Hepatocyte (in vitro differentiated cells): Measurements from ENCODE around the gene ENAH. TPM values are rescaled to one million over a fixed set of nuclear protein-coding genes. Genes with fewer than 3 reads are reported as not detected.

Source experiments
- DNase-seq: peaks from one replicate; pipeline ENCODE4 v3.0.0-alpha.2; 2016; ENCODE audit warnings: low spot score
- H2AFZ ChIP-seq: fragments of 200-600 bp; sonication (generic); 2 replicates; pipeline ENCODE4 v1.6.0; 2016; ENCODE audit warnings: antibody characterized with exemption, mild to moderate bottlenecking
- H3K27ac ChIP-seq: fragments of 200-600 bp; sonication (generic); 2 replicates; pipeline ENCODE4 v1.5.1; 2016; ENCODE audit warnings: mild to moderate bottlenecking
- H3K27me3 ChIP-seq: fragments of 200-600 bp; sonication (generic); 2 replicates; pipeline ENCODE4 v1.6.1; 2016
- H3K36me3 ChIP-seq: fragments of 200-600 bp; sonication (generic); replicated peaks from 2 replicates; pipeline ENCODE4 v1.5.1; 2016; ENCODE audit warnings: low read depth; ENCODE audit not compliant: insufficient read depth
- H3K4me1 ChIP-seq: fragments of 200-600 bp; sonication (generic); 2 replicates; pipeline ENCODE4 v1.5.1; 2016; ENCODE audit warnings: mild to moderate bottlenecking, moderate library complexity; ENCODE audit not compliant: insufficient read depth
- H3K4me2 ChIP-seq: fragments of 200-600 bp; sonication (generic); 2 replicates; pipeline ENCODE4 v1.6.0; 2016
- H3K4me3 ChIP-seq: fragments of 200-600 bp; sonication (generic); 2 replicates; pipeline ENCODE4 v1.5.1; 2016; ENCODE audit warnings: mild to moderate bottlenecking
- H3K79me2 ChIP-seq: fragments of 200-600 bp; sonication (generic); 2 replicates; pipeline ENCODE4 v1.6.0; 2017; ENCODE audit warnings: mild to moderate bottlenecking
- H3K9me2 ChIP-seq: fragments of 200-600 bp; sonication (generic); replicated peaks from 2 replicates; pipeline ENCODE4 v1.6.0; 2017; ENCODE audit warnings: mild to moderate bottlenecking; ENCODE audit not compliant: insufficient read depth
- H3K9me3 ChIP-seq: fragments of 200-600 bp; sonication (generic); 2 replicates; pipeline ENCODE4 v1.5.1; 2016; ENCODE audit warnings: low read depth, mild to moderate bottlenecking
- H4K20me1 ChIP-seq: fragments of 200-600 bp; sonication (generic); 2 replicates; pipeline ENCODE4 v1.6.0; 2016; ENCODE audit warnings: mild to moderate bottlenecking; ENCODE audit not compliant: insufficient read depth, poor library complexity, severe bottlenecking
- CTCF ChIP-seq: fragments of 200-600 bp; sonication (generic); IDR thresholded peaks from 2 replicates; pipeline ENCODE4 v1.5.1; 2016; ENCODE audit warnings: antibody characterized with exemption, mild to moderate bottlenecking; ENCODE audit not compliant: poor library complexity
- EZH2 ChIP-seq: fragments of 200-600 bp; sonication (generic); IDR thresholded peaks from 2 replicates; pipeline ENCODE4 v1.6.1; 2016; ENCODE audit warnings: antibody characterized with exemption, mild to moderate bottlenecking, borderline replicate concordance
- EZH2phosphoT487 ChIP-seq: fragments of 200-600 bp; sonication (generic); IDR thresholded peaks from one replicate; pipeline ENCODE4 v1.6.1; 2018; ENCODE audit warnings: antibody characterized with exemption, mild to moderate bottlenecking, low read depth, moderate library complexity; ENCODE audit not compliant: unreplicated experiment, severe bottlenecking
- WGBS: methylation state at CpG from one replicate; pipeline ENCODE4 v1.1.6; 2016; ENCODE audit warnings: low lambda C conversion rate; ENCODE audit errors: missing lambda C conversion rate; 5-methylcytosine and 5-hydroxymethylcytosine counted together
- polyA plus RNA-seq: library from polyadenylated mRNA; unstranded; fragments of >200 nt; fragmentation: Nextera tagmentation; extraction: Ambion mirVana; gene quantifications from 2 replicates; pipeline ENCODE4 v1.2.1, GENCODE V29; 2016
- total RNA-seq: library from RNA; depleted of rRNA; stranded (reverse); fragments of >200 nt; gene quantifications from 2 replicates; pipeline ENCODE4 v1.2.3, GENCODE V29; 2014

Gene ENAH
- total and polyA plus RNA-seq, 2 experiments from 2014 or later, result 51.3 to 115 TPM

GRCh38 chr1:225448146-225448805 is 204.6 kb downstream of the ENAH start:
- TF ChIP-seq EZH2phosphoT487 (no peak), CTCF (no peak), EZH2 (no peak)
- DNase-seq, result no peak
- Histone ChIP-seq H3K36me3 (no peaks in the 10 kb centered on the region), H3K27ac (peak overlapping the region; percentile 72), H3K9me2 (no peaks in the 10 kb centered on the region), H3K4me2 (peak overlapping the region; percentile 43), H4K20me1 (no peaks in the 10 kb centered on the region), H3K79me2 (no peaks in the 10 kb centered on the region), H3K4me1 (peaks cover 22% of the 10 kb centered on the region), H3K9me3 (no peaks in the 10 kb centered on the region), H3K27me3 (no peaks in the 10 kb centered on the region), H3K4me3 (no peak overlapping the region), H2AFZ (no peak overlapping the region)
- WGBS, result 82% methylated on average over 9 of the region's 9 CpGs

GRCh38 chr1:225447650-225448089 is 205.3 kb downstream of the ENAH start:
- peak overlapping the region; percentile 43 for H3K4me2 ChIP-seq
- H3K27ac ChIP-seq, result peak overlapping the region; percentile 72
- peaks cover 22% of the 10 kb centered on the region for H3K4me1 ChIP-seq
- no peaks in the 10 kb centered on the region for H3K27me3 ChIP-seq
- WGBS, result 53% methylated on average over 8 of the region's 8 CpGs
- H3K9me3 ChIP-seq, result no peaks in the 10 kb centered on the region
- H4K20me1 ChIP-seq, result no peaks in the 10 kb centered on the region
- no peaks in the 10 kb centered on the region for H3K9me2 ChIP-seq
- H3K4me3 ChIP-seq, result no peak overlapping the region
- H3K36me3 ChIP-seq, result no peaks in the 10 kb centered on the region
- no peak for DNase-seq
- no peaks in the 10 kb centered on the region for H3K79me2 ChIP-seq
- no peak for TF ChIP-seq EZH2
- no peak for TF ChIP-seq EZH2phosphoT487
- no peak for TF ChIP-seq CTCF
- no peak overlapping the region for H2AFZ ChIP-seq

GRCh38 chr1:225446981-225447615 is 205.8 kb downstream of the ENAH start:
- no peaks in the 10 kb centered on the region for H3K9me2 ChIP-seq
- no peaks in the 10 kb centered on the region for H3K9me3 ChIP-seq
- peak overlapping the region; percentile 72 for H3K27ac ChIP-seq
- no peak overlapping the region for H3K4me3 ChIP-seq
- H2AFZ ChIP-seq, result no peak overlapping the region
- H3K79me2 ChIP-seq, result no peaks in the 10 kb centered on the region
- DNase-seq, result no peak
- H3K36me3 ChIP-seq, result no peaks in the 10 kb centered on the region
- no peaks in the 10 kb centered on the region for H3K27me3 ChIP-seq
- 63% methylated on average over 9 of the region's 9 CpGs for WGBS
- H4K20me1 ChIP-seq, result no peaks in the 10 kb centered on the region
- H3K4me2 ChIP-seq, result peak overlapping the region; percentile 43
- peaks cover 22% of the 10 kb centered on the region for H3K4me1 ChIP-seq
- TF ChIP-seq EZH2 (no peak), CTCF (no peak), EZH2phosphoT487 (no peak)
